Measurements from ENCODE around the gene CDKAL1.
A peak's percentile ranks its signal among the peaks of the same experiment; 100 is the strongest.

Gene CDKAL1

GRCh38 chr6:20965276-20965675 lies 431.0 kb downstream of the CDKAL1 start:
- no peak for DNase-seq (ENCODE audit: low spot score)

- no peak for DNase-seq (ENCODE audit: low spot score)
These were observed 431.7 kb downstream of the CDKAL1 start for GRCh38 chr6:20965915-20966314.

DNA sequence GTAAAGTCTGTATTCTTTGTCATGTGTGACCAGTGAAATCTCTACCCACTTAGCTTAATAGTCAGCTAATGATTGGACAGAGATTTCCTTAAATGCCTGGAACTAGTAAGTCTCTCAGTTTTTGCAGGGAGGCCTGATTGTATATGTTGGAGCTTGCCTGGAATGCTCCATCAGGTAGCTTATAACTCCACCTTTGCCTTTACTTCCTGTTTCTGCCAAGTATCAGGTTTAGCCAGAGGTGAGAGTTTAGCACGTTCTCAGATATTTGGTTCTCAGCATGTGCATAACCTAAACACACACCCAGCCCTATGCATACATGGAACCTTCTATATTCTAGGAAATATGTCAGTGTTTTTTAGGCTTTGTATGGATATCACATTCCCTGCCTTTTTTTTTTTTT lies 435.3 kb downstream of the CDKAL1 start:
- DNase-seq (ENCODE audit: low spot score) = no peak

DNA sequence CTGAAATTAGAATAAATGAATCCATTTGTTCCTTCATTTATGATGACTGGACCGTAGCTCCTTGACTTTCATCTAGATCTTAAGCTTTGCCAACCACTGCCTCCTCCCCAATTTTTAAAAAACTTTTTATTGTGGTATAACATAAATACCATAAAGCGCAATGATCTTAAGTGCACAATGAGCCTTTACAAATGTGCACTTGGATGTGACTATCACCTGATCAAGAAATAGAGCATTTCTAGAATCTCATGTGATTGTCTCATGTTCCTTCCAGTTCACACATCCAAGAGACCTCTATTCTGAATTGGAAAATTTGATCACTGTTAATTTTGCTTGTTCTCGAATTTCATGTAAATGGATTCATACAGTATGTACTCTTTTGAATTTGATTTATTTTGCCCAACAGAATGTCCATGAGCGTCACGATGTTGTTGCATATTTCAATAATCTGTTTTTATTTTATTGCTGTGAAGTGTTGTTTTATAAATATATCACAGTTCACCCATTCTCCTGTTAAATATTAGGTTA lies 442.2 kb downstream of the CDKAL1 start:
- DNase-seq (ENCODE audit: low spot score) = no peak

- DNase-seq (ENCODE audit: low spot score) = peak; percentile 26
These were observed 443.9 kb downstream of the CDKAL1 start for GRCh38 chr6:20978151-20978614.

DNA sequence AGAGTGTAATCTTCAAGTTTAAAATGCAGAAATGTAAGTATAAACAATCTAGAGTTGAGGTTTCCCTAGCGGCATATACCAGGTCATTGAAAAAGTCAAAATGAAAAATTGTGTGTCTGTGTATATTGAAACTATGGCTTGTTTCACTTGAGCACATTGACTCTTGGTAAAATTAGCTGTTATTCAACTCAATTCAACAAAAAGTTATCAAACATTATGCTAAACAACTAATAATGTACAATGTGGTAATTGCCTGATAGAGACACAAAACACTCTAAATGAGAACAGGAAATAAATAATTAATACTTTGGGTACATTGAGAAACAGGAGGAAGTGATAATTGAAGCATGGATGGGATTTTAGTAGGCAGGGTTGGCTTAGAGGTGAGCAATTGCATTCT lies 444.8 kb downstream of the CDKAL1 start:
- no peak for DNase-seq (ENCODE audit: low spot score)

- DNase-seq (ENCODE audit: low spot score) = no peak
These were observed 449.7 kb downstream of the CDKAL1 start for GRCh38 chr6:20983961-20984360.

GRCh38 chr6:20985821-20986220 lies 451.6 kb downstream of the CDKAL1 start:
- DNase-seq (ENCODE audit: low spot score) = no peak

DNA sequence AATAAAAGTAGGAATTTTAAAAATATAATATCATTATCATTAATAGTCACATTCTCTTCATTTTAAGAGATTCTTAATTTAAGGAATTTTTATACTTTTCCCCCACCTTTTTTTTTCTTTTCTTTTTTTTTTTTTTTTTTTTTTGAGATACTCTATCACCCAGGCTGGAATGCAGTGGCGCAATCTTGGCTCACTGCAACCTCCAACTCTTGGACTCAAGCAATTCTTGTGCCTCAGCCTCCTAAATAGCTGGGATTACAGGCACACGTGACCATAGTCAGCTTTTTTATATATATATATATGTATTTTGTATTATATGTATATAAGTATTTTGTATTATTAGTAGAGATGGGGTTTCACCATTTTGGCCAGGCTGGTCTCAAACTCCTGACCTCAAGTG lies 457.7 kb downstream of the CDKAL1 start:
- no peak for DNase-seq (ENCODE audit: low spot score)

GRCh38 chr6:20996099-20996498 lies 461.8 kb downstream of the CDKAL1 start:
- DNase-seq (ENCODE audit: low spot score) = no peak

DNA sequence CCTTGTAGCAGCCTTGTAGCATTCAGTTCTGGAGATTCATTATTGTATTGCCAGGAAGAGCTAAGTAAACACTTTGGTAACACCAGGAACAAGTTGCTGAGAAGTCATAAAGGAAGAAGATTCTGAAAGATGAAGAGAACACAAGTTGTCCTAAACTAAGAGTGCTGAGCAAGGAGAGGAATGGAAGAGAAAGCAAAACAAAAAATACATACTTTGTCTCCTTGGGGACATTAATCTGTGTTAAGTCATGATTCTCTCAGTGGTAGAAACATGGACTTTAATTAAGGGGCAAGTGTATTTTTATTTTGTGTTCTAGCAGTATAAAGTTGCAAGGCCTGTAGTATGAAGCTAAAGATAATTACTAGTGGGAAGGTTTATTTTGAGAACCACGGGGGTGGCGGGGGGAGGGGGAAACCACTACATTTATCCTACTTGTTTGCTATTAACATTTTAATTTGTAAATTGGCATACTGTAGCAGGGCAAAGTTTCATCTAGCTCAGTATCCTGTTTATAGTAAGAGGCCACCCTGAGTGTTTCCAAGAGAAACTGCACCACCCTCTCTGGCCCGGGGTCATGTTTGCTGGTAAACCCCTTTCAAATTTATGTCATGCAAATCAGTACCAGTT lies 463.0 kb downstream of the CDKAL1 start:
- DNase-seq (ENCODE audit: low spot score) = no peak

DNA sequence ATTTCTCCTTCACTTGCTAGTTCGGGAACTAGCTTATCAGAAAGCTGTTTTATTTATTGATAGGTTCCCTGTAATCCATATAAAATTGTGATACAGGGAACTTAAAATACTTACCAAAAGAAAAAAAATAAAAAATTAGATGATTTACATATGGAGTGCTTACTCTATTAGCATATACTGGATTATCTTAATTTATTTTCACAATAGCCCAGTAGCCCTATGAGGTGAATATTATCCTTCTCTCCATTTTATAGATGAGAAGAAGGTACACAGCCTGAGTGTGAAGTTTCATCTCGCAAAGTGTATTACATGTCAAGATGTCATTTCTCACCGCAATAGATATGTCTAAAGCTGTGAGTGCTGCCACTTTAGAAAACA lies 463.5 kb downstream of the CDKAL1 start:
- DNase-seq (ENCODE audit: low spot score) = no peak

- DNase-seq (ENCODE audit: low spot score) = no peak
These were observed 464.6 kb downstream of the CDKAL1 start for GRCh38 chr6:20998748-20999448.

DNA sequence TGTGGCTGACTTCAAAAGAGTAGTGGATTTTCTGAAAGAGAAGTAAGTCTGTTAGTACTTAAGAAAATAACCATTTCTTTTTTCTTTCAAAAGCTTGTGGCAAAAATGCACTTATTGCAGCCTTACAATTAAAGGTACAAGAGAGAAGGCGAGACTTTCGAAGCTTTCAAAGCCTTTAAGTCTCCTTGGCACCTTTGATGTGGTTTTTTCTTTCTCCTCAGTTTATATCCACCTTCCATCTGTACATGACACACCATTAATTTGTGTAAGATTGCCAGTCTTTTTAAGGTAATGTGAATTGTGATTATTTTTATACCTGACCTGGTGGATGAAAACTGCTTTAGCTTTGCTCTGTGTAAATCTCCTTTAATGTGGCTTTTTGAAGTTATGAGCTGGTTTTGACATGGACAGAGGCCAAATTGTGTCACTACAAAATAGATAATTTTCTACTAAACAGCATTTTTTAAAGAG lies 466.1 kb downstream of the CDKAL1 start:
- DNase-seq (ENCODE audit: low spot score) = no peak

- peak; percentile 16 for DNase-seq (ENCODE audit: low spot score)
These were observed 467.5 kb downstream of the CDKAL1 start for GRCh38 chr6:21001736-21002135.

DNA sequence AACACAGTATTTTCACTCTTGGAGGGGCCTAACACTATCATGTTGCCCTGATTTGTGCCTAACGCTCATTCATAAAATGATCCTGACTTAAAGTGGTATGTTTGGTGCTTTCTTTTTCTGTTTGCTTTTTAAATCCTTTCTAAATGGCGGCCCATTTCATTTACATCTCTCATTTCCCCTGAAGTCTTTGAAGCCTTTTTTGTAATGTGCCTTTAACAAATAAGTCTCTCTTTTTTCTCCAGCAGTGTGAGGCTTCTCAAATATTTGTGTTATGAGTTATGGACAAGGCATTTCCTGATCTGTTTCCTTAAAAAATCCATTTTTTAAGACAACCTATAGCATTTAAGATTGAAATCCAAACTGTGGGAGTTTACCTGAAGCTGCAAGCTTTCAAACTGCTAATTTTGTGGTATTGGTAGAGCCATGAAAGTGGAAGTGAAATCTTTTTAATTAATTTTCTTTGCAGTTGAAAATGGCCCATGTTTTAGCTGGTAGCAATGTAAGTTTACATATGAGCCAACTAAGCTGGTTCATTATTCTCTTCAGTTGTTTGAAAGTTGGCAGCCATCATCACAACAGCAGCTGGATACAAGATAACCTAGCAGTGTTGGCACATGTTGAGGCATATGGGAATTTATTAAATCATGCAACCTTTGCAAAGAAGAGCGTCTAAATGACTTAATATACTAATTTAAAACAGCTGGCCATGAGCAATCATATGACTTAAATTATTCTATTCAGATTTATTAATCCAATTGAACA lies 469.7 kb downstream of the CDKAL1 start:
- DNase-seq (ENCODE audit: low spot score) = peak; percentile 17

DNA sequence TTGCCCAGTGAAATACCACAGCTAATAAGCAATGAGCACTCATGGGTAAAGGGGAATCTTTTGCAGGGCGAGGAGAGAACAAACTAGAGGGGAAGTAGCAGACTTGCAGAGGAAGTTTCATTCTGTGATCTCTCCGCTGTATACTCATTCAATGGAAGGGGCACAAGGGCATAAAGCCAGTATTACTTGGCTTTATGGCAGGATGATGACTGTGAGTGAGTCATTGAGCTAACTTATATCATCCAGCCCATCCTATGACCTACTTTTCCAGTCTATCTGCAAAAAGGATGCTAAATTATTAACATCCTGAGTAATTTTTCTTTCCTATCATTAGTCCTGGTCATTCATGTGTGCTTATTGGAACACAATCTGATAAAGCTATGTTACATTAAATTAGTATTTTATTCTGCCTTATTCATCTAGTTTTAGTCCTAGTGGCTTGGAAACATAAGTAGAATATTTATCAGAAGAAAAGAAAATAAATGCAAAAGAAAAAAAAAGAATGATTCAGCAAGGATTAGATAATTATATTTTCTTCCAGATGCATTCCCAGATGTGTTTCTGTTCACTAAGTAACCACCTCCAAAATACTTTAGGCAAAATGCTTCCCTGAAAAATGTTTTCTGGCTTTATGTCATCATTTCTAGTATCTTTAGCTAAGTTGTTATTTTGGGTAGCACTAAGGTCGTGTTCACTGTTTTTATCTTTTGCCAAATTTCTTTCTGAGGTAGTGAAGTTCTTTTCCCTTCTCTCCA lies 471.7 kb downstream of the CDKAL1 start:
- DNase-seq (ENCODE audit: low spot score) = peak; percentile 54

GRCh38 chr6:21019614-21020013 lies 485.4 kb downstream of the CDKAL1 start:
- DNase-seq (ENCODE audit: low spot score) = no peak

- no peak for DNase-seq (ENCODE audit: low spot score)
These were observed 488.3 kb downstream of the CDKAL1 start for GRCh38 chr6:21022343-21023107.

DNA sequence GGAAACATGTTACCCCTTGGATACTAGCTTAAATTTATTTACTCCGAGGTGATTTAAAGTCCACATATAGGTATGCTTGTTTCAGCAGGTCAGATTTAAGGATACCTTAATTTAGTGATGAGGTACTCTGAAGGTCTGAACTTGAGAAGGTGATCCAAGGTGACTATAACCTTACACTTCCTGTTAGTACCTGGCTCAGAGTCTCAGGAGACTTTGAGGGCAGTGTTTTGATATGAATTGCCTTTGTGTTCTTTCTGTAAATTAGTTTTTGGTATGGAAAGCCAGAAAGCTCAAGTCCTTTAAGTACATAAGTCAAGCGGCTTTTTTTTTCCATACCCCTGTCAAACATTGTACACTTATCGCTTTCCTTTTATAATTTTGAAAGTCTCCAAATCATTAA lies 489.0 kb downstream of the CDKAL1 start:
- DNase-seq (ENCODE audit: low spot score) = no peak

DNA sequence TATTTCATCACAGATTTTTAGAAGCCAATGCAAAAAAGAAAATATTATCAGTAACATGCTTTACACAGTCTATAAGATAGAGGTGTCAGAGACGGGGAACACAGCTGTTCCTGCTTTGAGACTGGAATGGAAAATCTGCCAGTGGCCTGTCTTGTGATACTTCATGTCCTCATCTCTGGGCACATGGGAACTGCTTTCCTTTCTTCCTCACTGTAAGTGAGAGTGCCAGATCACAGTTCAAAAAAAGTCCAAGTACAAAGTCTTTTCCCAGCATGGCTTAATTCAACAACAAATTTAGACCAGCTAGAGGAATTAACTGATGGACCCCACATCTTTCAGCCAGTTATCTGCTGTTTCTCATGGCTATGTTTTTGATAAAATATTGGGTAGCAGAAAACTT lies 490.4 kb downstream of the CDKAL1 start:
- no peak for DNase-seq (ENCODE audit: low spot score)

Measured in AG20443 (cell line).